Transverse colon (tissue), 4 donors: ENCODE results near the gene RPL28.
"Not testable (repeated sequence)": the region's sequence is repeated elsewhere in the genome, so short reads cannot be mapped to it uniquely, and the experiment has no call there.

Source experiments
- CTCF ChIP-seq, 5 experiments: fragments of 200-600 bp in 3 of 5; fragments of 450-650 bp in 2 of 5; sonication (generic) in 3 of 5; IDR thresholded peaks; 1 replicate in 2 of 5; 2 replicates in 3 of 5; pipeline ENCODE4 v1.5.1; 2016 to 2017; ENCODE audit warnings: antibody characterized with exemption in 5 of 5, inconsistent platforms in 3 of 5, mild to moderate bottlenecking in 2 of 5, moderate library complexity in 1 of 5
- EP300 ChIP-seq: sonication (generic); formaldehyde crosslinking; IDR thresholded peaks from one replicate; pipeline ENCODE4 v1.6.1; 2017; ENCODE audit warnings: antibody characterized with exemption, low read depth
- POLR2A ChIP-seq: fragments of 450-650 bp; IDR thresholded peaks from one replicate; pipeline ENCODE4 v1.6.1; 2016; ENCODE audit warnings: antibody characterized with exemption, mild to moderate bottlenecking, moderate library complexity
- POLR2AphosphoS5 ChIP-seq, 3 donors: sonication (generic); formaldehyde crosslinking; IDR thresholded peaks; one replicate each; pipeline ENCODE4 v1.6.1; 2016; ENCODE audit warnings: antibody characterized with exemption in 3 of 3

GRCh38 chr19:55421281-55421680 lies 35.5 kb downstream of the RPL28 start:
- not testable (repeated sequence) for TF ChIP-seq CTCF (IDR thresholded peaks at IDR 0.05); POLR2AphosphoS5 (IDR thresholded peaks at IDR 0.05); POLR2A; EP300
